ENCODE results near the gene TGFB2. TPM values are rescaled to one million over a fixed set of nuclear protein-coding genes. Genes with fewer than 3 reads are reported as not detected.

TGFB2 gene
- total and polyA plus RNA-seq, 4 donors = 0.21 to 0.75 (median 0.41) TPM

- no peak overlapping the region for H3K4me3 ChIP-seq (ENCODE audit: low read depth in 1 of 3, low read length in 3 of 3)
- TF ChIP-seq SP1 (IDR thresholded peaks at IDR 0.05) (no peak), HNF4G (IDR thresholded peaks at IDR 0.05) (no peak), RAD21 (IDR thresholded peaks at IDR 0.05) (no peak), ATF3 (IDR thresholded peaks at IDR 0.05) (no peak), FOXA1 (IDR thresholded peaks at IDR 0.05) (no peak), FOXA2 (IDR thresholded peaks at IDR 0.05) (no peak), REST (IDR thresholded peaks at IDR 0.05) (no peak), EGR1 (IDR thresholded peaks at IDR 0.05; ENCODE audit: low read depth in 2 of 2) (no peak), MAX (IDR thresholded peaks at IDR 0.05) (no peak), JUND (IDR thresholded peaks at IDR 0.05) (no peak), RXRA (IDR thresholded peaks at IDR 0.05) (no peak), NR2F2 (IDR thresholded peaks at IDR 0.05) (no peak), CTCF (IDR thresholded peaks at IDR 0.05; ENCODE audit: low read depth, low read length, missing input control) (no peak), ZBTB33 (IDR thresholded peaks at IDR 0.05) (no peak), HNF4A (conservative IDR thresholded peaks at IDR 0.05) (no peak), TAF1 (conservative IDR thresholded peaks at IDR 0.05) (no peak), YY1 (IDR thresholded peaks at IDR 0.05) (no peak)
- no peak for DNase-seq (ENCODE audit: low spot score)
- H3K36me3 ChIP-seq (ENCODE audit: control insufficient read depth in 4 of 4, insufficient read depth in 3 of 4, low read depth in 1 of 4, low read length in 3 of 4) = no peaks in the 10 kb centered on the region
- no peaks in the 10 kb centered on the region for H3K27me3 ChIP-seq (ENCODE audit: control insufficient read depth in 4 of 4, insufficient read depth in 4 of 4, low read length in 3 of 4)
- H3K27ac ChIP-seq (ENCODE audit: low read depth in 1 of 2, low read length in 2 of 2) = no peak overlapping the region
- 63% methylated on average over 5 of the region's 5 CpGs for WGBS
- H3K4me1 ChIP-seq (ENCODE audit: control insufficient read depth in 4 of 4, insufficient read depth in 4 of 4, low read length in 3 of 4) = no peaks in the 10 kb centered on the region
- no peak overlapping the region for H3K9ac ChIP-seq (ENCODE audit: low read depth in 1 of 2, low read length in 2 of 2)
- H3K9me3 ChIP-seq (ENCODE audit: control insufficient read depth in 4 of 4, low read length in 3 of 4) = no peaks in the 10 kb centered on the region
Measured at GRCh38 chr1:218474128-218474527, 129.0 kb downstream of the TGFB2 start.

- WGBS = 97% methylated on average over 1 of the region's 1 CpG
- no peak for TF ChIP-seq CTCF (IDR thresholded peaks at IDR 0.05; ENCODE audit: low read depth, low read length, missing input control)
- no peak for TF ChIP-seq RXRA (IDR thresholded peaks at IDR 0.05)
- TF ChIP-seq HNF4A (conservative IDR thresholded peaks at IDR 0.05) = no peak
- TF ChIP-seq FOXA1 (IDR thresholded peaks at IDR 0.05) = no peak
- no peak for TF ChIP-seq MAX (IDR thresholded peaks at IDR 0.05)
- no peak for TF ChIP-seq HNF4G (IDR thresholded peaks at IDR 0.05)
- no peak for TF ChIP-seq NR2F2 (IDR thresholded peaks at IDR 0.05)
- TF ChIP-seq REST (IDR thresholded peaks at IDR 0.05) = no peak
- TF ChIP-seq GABPA (IDR thresholded peaks at IDR 0.05 in 1 of 2, conservative IDR thresholded peaks at IDR 0.05 in 1 of 2) = no peak
Measured at GRCh38 chr1:218475275-218475674, 130.1 kb downstream of the TGFB2 start.

More at GRCh38 chr1:218475275-218475674, 130.1 kb downstream of the TGFB2 start:
- H3K36me3 ChIP-seq (ENCODE audit: control insufficient read depth in 4 of 4, insufficient read depth in 3 of 4, low read depth in 1 of 4, low read length in 3 of 4) = no peaks in the 10 kb centered on the region
- no peak overlapping the region for H3K9ac ChIP-seq (ENCODE audit: low read depth in 1 of 2, low read length in 2 of 2)
- no peak overlapping the region for H3K27ac ChIP-seq (ENCODE audit: low read depth in 1 of 2, low read length in 2 of 2)
- no peaks in the 10 kb centered on the region for H3K4me1 ChIP-seq (ENCODE audit: control insufficient read depth in 4 of 4, insufficient read depth in 4 of 4, low read length in 3 of 4)
- no peaks in the 10 kb centered on the region for H3K27me3 ChIP-seq (ENCODE audit: control insufficient read depth in 4 of 4, insufficient read depth in 4 of 4, low read length in 3 of 4)
- H3K9me3 ChIP-seq (ENCODE audit: control insufficient read depth in 4 of 4, low read length in 3 of 4) = no peaks in the 10 kb centered on the region
- H3K4me3 ChIP-seq (ENCODE audit: low read depth in 1 of 3, low read length in 3 of 3) = no peak overlapping the region
- no peak for DNase-seq (ENCODE audit: low spot score)

Data from liver (tissue), 9 donors.